ENCODE data around the gene IL17C.

The IL17C gene

GRCh38 chr16:88654363-88655052 is 16.1 kb downstream of the IL17C start:
- Histone ChIP-seq H3K79me2 (ENCODE audit: insufficient read depth, low read length) (peaks cover 34% of the 10 kb centered on the region), H3K9me3 (ENCODE audit: insufficient read depth, low read length, severe bottlenecking) (no peaks in the 10 kb centered on the region), H3K4me2 (ENCODE audit: insufficient read depth, low read length) (no peak overlapping the region), H3K9ac (ENCODE audit: low read depth, low read length) (no peak overlapping the region), H4K20me1 (ENCODE audit: insufficient read depth, low read length) (peaks cover 58% of the 10 kb centered on the region), H3K4me3 (ENCODE audit: low read depth in 1 of 2, low read length in 2 of 2) (no peak overlapping the region), H3K27me3 (ENCODE audit: insufficient read depth, low read length, poor library complexity) (no peaks in the 10 kb centered on the region), H3K27ac (ENCODE audit: low read length) (no peak overlapping the region), H3K36me3 (ENCODE audit: insufficient read depth, low read length) (peaks cover 80% of the 10 kb centered on the region), H3K4me1 (ENCODE audit: insufficient read depth, low read length) (peaks cover 23% of the 10 kb centered on the region), H2AFZ (ENCODE audit: low read depth, low read length) (no peak overlapping the region)
- no peak for DNase-seq
- ATAC-seq (ENCODE audit: insufficient read depth, low read depth) = no peak
- TF ChIP-seq EZH2 (IDR thresholded peaks at IDR 0.05; ENCODE audit: borderline replicate concordance, low read depth, low read length, severe bottlenecking) = no peak
- TF ChIP-seq CTCF (IDR thresholded peaks at IDR 0.05; ENCODE audit: borderline replicate concordance, extremely low read depth, low read length, poor library complexity, severe bottlenecking) = no peak

GRCh38 chr16:88655053-88655732 is 16.8 kb downstream of the IL17C start:
- Histone ChIP-seq H3K9me3 (ENCODE audit: insufficient read depth, low read length, severe bottlenecking) (no peaks in the 10 kb centered on the region), H3K9ac (ENCODE audit: low read depth, low read length) (no peak overlapping the region), H3K27me3 (ENCODE audit: insufficient read depth, low read length, poor library complexity) (no peaks in the 10 kb centered on the region), H2AFZ (ENCODE audit: low read depth, low read length) (no peak overlapping the region), H3K27ac (ENCODE audit: low read length) (no peak overlapping the region), H3K4me3 (ENCODE audit: low read depth in 1 of 2, low read length in 2 of 2) (no peak overlapping the region), H3K36me3 (ENCODE audit: insufficient read depth, low read length) (peaks cover 81% of the 10 kb centered on the region), H4K20me1 (ENCODE audit: insufficient read depth, low read length) (peaks cover 53% of the 10 kb centered on the region), H3K4me2 (ENCODE audit: insufficient read depth, low read length) (no peak overlapping the region), H3K4me1 (ENCODE audit: insufficient read depth, low read length) (peaks cover 16% of the 10 kb centered on the region), H3K79me2 (ENCODE audit: insufficient read depth, low read length) (peaks cover 34% of the 10 kb centered on the region)
- DNase-seq = no peak
- no peak for ATAC-seq (ENCODE audit: insufficient read depth, low read depth)
- TF ChIP-seq CTCF (IDR thresholded peaks at IDR 0.05; ENCODE audit: borderline replicate concordance, extremely low read depth, low read length, poor library complexity, severe bottlenecking) (no peak), EZH2 (IDR thresholded peaks at IDR 0.05; ENCODE audit: borderline replicate concordance, low read depth, low read length, severe bottlenecking) (no peak)

- peaks cover 10% of the 10 kb centered on the region for H3K4me1 ChIP-seq (ENCODE audit: insufficient read depth, low read length)
- H3K79me2 ChIP-seq (ENCODE audit: insufficient read depth, low read length) = peaks cover 33% of the 10 kb centered on the region
- no peak overlapping the region for H3K9ac ChIP-seq (ENCODE audit: low read depth, low read length)
- peaks cover 50% of the 10 kb centered on the region for H4K20me1 ChIP-seq (ENCODE audit: insufficient read depth, low read length)
- H2AFZ ChIP-seq (ENCODE audit: low read depth, low read length) = no peak overlapping the region
- TF ChIP-seq CTCF (IDR thresholded peaks at IDR 0.05; ENCODE audit: borderline replicate concordance, extremely low read depth, low read length, poor library complexity, severe bottlenecking) = no peak
- no peak for TF ChIP-seq EZH2 (IDR thresholded peaks at IDR 0.05; ENCODE audit: borderline replicate concordance, low read depth, low read length, severe bottlenecking)
- H3K27ac ChIP-seq (ENCODE audit: low read length) = no peak overlapping the region
- no peaks in the 10 kb centered on the region for H3K27me3 ChIP-seq (ENCODE audit: insufficient read depth, low read length, poor library complexity)
- no peak for ATAC-seq (ENCODE audit: insufficient read depth, low read depth)
- no peaks in the 10 kb centered on the region for H3K9me3 ChIP-seq (ENCODE audit: insufficient read depth, low read length, severe bottlenecking)
- H3K4me2 ChIP-seq (ENCODE audit: insufficient read depth, low read length) = no peak overlapping the region
- peaks cover 82% of the 10 kb centered on the region for H3K36me3 ChIP-seq (ENCODE audit: insufficient read depth, low read length)
- no peak overlapping the region for H3K4me3 ChIP-seq (ENCODE audit: low read depth in 1 of 2, low read length in 2 of 2)
- DNase-seq = no peak
These were observed 17.4 kb downstream of the IL17C start for GRCh38 chr16:88655733-88656281.
